Sciatic nerve (tissue), 2 donors: ENCODE data around the gene AP3B1. TPM values are rescaled to one million over a fixed set of nuclear protein-coding genes. Genes with fewer than 3 reads are reported as not detected.
A peak's percentile ranks its signal among the peaks of the same experiment; 100 is the strongest.

Source experiments
- ATAC-seq: fragments of 200-7000 bp; cut with Tn5 transposase; one replicate; pipeline ENCODE4 v1.9.1; 2020; ENCODE audit warnings: mild to moderate bottlenecking, moderate library complexity
- DNase-seq: peaks from one replicate; pipeline ENCODE4 v3.0.0-alpha.2; 2020; ENCODE audit warnings: low spot score
- intact Hi-C: fragments of 100-400 bp; cut with DNase I; formaldehyde crosslinking; loops from one replicate; pipeline ENCODE4 v1.14.2; 2022
- total RNA-seq: library from RNA; stranded (reverse); fragmentation: NEBNext Ultra II Directional; extraction: Animal tissue kit (Norgen Biotek cat#: 25700); gene quantifications from one replicate; pipeline ENCODE4 v1.2.1, GENCODE V29; 2021
- donor health status: DM: no; HTN: no; CAD: no.
- donor health status: DM: no; HTN: no; CAD: no.

Gene AP3B1
- total RNA-seq, 1 donor from 2014 or later, result 43.7 TPM

DNA sequence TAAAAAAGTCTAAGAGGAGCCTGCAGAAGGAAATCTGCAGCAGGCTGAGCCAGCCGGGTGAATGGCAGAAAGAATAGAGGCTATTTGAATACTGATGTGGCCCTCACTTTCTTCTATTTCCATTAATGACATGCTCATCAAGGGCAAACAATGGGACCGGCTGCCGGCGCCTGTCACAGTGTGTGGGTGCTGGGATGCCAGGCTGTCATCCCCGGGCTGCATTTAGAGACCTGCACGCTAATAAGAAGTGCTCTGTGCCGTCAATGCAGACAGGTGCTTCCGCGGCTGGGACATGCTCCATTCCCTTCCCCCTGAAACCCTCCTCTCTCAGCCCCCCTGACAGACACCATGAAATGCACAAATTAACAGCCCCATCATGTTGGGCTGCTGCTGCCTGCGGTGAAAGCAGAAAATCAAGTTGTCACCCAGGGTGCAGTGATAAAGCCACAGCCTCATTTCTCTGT is 300.6 kb downstream of the AP3B1 start:
- no peak for ATAC-seq
- intact Hi-C loops, result no loop called here
- no peak for DNase-seq

GRCh38 chr5:77993141-77993854 is 301.2 kb downstream of the AP3B1 start:
- intact Hi-C loops, result no loop called here
- DNase-seq, result no peak
- ATAC-seq, result no peak

- intact Hi-C loops, result no loop called here
- DNase-seq (no peak), ATAC-seq (no peak)
These were observed 303.4 kb downstream of the AP3B1 start for GRCh38 chr5:77991084-77991483.

DNA sequence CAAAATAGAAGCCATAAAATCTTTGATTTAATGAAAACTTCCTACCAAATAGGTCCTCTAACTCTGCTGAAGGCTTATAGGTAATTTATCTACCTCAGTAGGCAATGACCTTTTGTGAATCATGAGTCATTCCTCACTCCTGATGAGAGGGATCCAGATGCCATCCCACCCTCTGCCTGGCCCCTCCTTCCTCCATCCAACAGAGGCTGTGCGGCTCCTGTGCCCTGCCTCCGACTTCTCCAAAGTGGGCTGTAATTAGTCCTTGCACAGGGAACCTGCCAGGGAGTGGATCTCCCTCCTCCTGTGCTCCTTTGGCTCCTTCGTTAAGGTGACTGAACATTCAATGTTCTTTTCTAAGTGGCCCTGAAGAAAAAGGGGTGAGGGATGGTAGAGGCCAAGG is 304.5 kb downstream of the AP3B1 start:
- intact Hi-C loops, result no loop called here
- no peak for ATAC-seq
- DNase-seq, result no peak

- intact Hi-C loops, result no loop called here
- DNase-seq (no peak), ATAC-seq (no peak)
These were observed 306.5 kb downstream of the AP3B1 start for GRCh38 chr5:77987988-77988387.

DNA sequence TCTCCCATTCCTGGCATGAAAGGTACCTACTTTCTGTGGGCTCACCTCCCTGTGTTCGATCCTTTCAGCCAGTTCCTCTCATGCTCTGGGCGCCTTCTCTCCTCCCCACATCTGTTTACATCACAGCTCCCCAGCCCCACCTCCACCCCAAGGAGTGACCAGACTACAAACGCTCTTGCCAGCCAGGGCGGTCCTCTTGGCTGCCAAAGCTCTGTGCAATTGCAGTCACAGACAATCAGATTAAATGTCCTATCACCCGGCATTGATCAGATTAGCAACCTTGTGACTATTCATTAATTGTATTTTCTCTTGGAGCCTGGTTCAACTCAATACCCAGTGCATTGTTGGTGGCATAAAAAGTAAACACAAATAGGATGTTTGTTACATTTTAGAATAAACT is 307.2 kb downstream of the AP3B1 start:
- no peak for DNase-seq
- intact Hi-C loops, result no loop called here
- ATAC-seq, result no peak

- intact Hi-C loops, result no loop called here
- no peak for DNase-seq
- ATAC-seq, result no peak
These were observed 308.2 kb downstream of the AP3B1 start for GRCh38 chr5:77986261-77986660.

GRCh38 chr5:77985247-77985646 is 309.3 kb downstream of the AP3B1 start:
- ATAC-seq (no peak), DNase-seq (no peak)

DNA sequence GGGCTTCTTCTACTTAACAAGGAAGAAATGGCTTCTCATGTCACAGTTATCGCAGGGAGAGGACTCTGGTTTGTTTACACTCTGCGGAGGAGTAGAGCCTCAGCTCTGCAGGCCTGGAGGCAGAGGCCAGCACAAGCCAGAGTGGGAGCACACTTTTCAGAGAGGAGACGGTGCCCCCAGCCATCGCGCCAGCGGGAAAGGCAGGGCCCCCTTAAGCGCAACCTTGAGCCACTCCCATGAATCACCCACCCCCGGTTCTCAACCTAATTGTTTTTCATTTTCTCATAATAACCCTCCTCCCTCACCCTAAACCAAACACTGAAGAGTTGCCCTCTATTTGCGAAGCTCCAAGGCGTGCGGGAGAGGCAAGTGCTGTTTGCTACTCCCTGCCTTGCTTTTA is 309.9 kb downstream of the AP3B1 start:
- intact Hi-C loops, result no loop called here
- ATAC-seq (no peak), DNase-seq (no peak)

More at GRCh38 chr5:77985247-77985646, 309.3 kb downstream of the AP3B1 start:
- intact Hi-C loops, result no loop called here

DNA sequence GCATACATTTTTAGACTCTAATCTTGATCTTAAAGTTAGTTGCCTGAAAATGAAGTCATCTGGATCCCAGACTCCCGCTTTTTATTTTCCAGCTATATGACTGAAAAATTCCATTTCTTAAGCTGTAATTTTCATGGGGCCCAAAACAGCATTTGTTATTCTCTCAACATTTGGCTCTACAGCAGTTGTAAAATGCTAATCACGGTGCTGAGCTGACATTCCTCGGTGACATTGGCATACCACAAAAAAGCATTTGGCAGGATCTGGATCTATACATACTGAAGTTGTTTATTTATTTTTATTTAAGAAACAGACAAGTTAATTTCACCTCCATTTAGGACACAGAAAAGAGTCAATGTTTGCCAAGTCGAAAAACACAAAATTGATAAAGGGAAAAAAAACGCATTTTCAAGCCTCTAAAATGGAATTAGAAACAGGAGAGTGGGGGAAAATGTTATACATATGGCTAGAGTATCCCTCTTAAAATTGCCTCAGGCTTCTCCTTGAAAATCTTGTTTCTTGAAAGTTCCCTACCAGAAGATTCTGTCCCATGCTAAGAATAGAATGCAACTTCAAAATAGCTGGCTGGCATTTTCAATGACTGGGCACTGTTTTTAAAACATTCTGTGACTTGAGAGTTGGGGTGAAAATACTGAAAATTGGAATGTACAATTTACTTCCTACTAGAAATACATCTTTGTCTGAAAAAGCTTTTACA is 310.9 kb downstream of the AP3B1 start:
- intact Hi-C loops, result no loop called here
- DNase-seq, result no peak
- no peak for ATAC-seq

DNA sequence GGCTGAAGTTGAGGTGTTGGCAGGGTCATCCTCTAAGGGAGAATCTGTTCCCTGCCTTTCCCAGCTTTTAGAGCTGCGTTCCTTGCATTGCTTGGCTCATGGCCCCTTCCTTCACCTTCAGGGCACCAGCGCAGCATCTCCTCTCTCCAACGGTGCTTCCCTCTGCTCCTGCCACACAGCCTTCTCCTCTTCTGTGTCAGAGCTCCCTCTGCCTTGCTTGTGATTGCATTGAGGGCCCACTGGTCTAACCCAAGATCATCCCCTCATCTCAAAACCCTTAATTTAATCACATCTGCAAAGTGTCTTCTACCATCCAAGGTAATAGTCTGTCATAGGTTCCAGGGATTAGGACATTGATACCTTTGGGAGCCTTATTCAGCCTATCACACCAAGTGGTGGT is 312.7 kb downstream of the AP3B1 start:
- intact Hi-C loops, result no loop called here
- DNase-seq, result no peak

GRCh38 chr5:77974576-77974975 is 319.9 kb downstream of the AP3B1 start:
- DNase-seq (no peak), ATAC-seq (no peak)
- intact Hi-C loops, result no loop called here

More for the DNA sequence above, 312.7 kb downstream of the AP3B1 start:
- ATAC-seq, result no peak

GRCh38 chr5:77973253-77973609 is 321.3 kb downstream of the AP3B1 start:
- ATAC-seq (no peak), DNase-seq (no peak)
- intact Hi-C loops, result no loop called here

- DNase-seq (no peak), ATAC-seq (no peak)
- intact Hi-C loops, result no loop called here
These were observed 321.8 kb downstream of the AP3B1 start for GRCh38 chr5:77972469-77973252.

DNA sequence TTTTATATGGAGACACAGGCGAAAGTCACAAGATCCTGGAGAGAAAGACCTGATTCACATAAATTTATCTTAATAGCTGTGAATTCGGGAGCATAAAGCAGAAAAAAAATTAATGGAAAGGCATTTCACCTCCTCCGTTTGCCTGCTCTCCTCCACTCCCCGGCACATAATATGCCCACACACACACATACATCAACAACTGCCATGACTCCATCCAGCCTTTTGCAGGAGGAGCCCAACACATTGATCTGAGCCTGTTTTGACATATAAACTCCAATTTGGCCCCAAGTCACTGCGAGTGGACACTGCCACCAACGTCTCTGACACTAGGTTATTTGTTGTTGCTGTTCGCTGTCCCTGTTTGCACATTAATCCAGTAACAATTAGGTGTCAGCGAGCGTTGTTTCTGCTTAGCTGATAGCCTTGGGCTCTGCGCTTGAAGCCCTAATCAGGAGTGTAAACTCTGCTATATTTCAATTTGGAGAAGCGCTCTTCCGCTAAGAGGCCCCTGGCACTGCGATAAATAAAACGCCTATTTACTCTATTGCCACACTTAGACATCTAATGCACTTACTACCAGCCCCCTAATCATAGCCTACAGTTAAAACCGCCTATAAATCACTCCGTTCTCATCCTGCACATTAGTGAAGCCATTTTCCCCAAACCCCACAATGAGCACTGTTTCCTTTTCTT is 322.6 kb downstream of the AP3B1 start:
- DNase-seq (no peak), ATAC-seq (no peak)
- intact Hi-C loops, result no loop called here

DNA sequence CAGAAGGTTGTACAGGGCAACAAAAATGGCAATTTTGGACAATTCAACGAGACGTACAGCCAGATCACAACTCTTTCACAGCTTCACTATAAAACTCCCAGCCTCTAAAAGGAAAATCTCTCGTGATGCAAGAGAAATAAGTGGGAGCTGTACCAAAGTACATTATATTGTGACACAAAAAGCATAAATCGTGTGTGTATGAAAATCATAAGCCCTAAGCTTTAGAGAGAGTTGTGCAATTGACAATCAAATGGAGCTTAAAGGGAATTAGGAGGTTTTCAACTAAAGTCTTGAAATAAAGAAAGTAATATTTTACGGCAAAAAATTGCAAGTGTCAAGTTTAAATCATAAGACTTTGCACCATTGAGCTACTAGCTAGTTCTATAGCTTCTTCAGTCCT is 323.6 kb downstream of the AP3B1 start:
- no peak for DNase-seq
- no peak for ATAC-seq
- intact Hi-C loops, result no loop called here

GRCh38 chr5:77963795-77964194 is 330.7 kb downstream of the AP3B1 start:
- no peak for ATAC-seq
- intact Hi-C loops, result no loop called here
- no peak for DNase-seq

DNA sequence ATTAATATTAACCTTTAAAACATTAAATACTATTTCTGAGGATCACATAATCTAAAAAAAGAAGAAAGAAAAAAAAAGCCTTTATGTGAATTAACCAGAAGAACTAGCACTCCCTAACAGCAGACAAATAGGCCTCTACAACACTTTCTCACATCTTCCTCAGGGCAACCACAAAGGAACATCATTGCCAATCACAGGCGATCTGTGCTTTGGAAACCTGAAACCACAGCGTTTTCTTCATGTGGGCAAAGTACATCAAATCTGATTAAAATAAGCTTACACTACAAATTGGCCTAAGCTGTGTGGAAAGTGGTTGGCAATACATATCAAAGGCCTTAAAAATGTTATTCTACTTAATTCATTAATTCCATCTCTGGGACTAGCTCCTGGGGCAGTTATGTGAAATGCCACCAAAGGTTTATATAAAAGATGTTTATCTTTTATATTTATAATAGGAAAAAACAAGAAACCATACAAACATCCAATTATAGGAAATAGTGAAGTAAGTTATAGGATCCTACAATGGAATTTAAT is 333.6 kb downstream of the AP3B1 start:
- no peak for DNase-seq
- intact Hi-C loops, result no loop called here
- no peak for ATAC-seq

GRCh38 chr5:77960305-77960704 is 334.2 kb downstream of the AP3B1 start:
- intact Hi-C loops, result no loop called here
- ATAC-seq, result peak; percentile 55

More at GRCh38 chr5:77960305-77960704, 334.2 kb downstream of the AP3B1 start:
- no peak for DNase-seq
